ENCODE data around the gene POLR2I.
"Not testable (repeated sequence)": the region's sequence is repeated elsewhere in the genome, so short reads cannot be mapped to it uniquely, and the experiment has no call there.

POLR2I gene

DNA sequence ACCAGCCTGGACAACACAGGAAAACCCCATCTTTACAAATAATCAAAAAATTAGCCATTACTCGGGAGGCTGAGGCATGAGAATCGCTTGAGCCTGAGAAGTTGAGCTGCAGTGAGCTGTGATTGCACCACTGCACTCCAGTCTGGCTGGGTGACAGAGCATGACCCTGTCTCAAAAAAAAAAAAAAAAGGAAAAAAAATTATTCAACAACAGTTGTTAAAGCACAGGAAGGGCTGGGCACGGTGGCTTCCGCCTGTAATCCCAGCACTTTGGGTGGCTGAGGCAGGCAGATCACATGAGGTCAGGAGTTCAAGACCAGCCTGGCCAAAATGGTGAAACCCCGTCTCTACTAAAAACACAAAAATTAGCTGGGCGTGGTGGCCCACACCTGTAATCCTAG is 16.5 kb upstream of the POLR2I start:
- H3K27ac ChIP-seq (ENCODE audit: low read depth, low read length); H3K27me3 ChIP-seq (ENCODE audit: insufficient read depth, low read length); H3K36me3 ChIP-seq (ENCODE audit: insufficient read depth, low read length); H3K4me1 ChIP-seq (ENCODE audit: control insufficient read depth, insufficient read depth, low read length, unreplicated experiment); H3K4me3 ChIP-seq (ENCODE audit: low read depth, low read length); H2AFZ ChIP-seq (ENCODE audit: low read length, unreplicated experiment); H3K79me2 ChIP-seq (ENCODE audit: control insufficient read depth, insufficient read depth, low read length, unreplicated experiment): not testable (repeated sequence)

DNA sequence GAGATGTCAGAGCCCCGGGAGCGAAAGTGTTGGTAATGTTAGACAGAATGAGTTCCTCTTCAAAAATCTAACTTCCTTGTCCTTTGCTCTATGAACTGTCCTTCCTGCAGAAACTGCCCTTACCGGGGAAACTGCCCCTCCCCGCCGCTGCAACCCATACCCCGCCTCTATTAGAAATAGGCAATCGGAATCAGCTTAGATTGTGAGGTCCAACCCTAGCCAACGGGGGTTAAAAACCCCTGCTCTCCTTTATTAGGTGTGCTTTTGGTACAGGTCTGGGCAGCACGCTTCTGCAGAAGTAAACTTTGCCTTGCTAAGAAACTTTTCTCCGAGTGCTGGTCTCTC is 13.7 kb upstream of the POLR2I start:
- Histone ChIP-seq H3K4me3 (ENCODE audit: low read depth, low read length) (peak overlapping the region; percentile 69), H3K4me1 (ENCODE audit: control insufficient read depth, insufficient read depth, low read length, unreplicated experiment) (no peaks in the 10 kb centered on the region), H3K36me3 (ENCODE audit: insufficient read depth, low read length) (no peaks in the 10 kb centered on the region), H3K27me3 (ENCODE audit: insufficient read depth, low read length) (no peaks in the 10 kb centered on the region), H3K79me2 (ENCODE audit: control insufficient read depth, insufficient read depth, low read length, unreplicated experiment) (no peaks in the 10 kb centered on the region), H2AFZ (ENCODE audit: low read length, unreplicated experiment) (peak overlapping the region; percentile 65), H3K27ac (ENCODE audit: low read depth, low read length) (peak overlapping the region; percentile 42)

DNA sequence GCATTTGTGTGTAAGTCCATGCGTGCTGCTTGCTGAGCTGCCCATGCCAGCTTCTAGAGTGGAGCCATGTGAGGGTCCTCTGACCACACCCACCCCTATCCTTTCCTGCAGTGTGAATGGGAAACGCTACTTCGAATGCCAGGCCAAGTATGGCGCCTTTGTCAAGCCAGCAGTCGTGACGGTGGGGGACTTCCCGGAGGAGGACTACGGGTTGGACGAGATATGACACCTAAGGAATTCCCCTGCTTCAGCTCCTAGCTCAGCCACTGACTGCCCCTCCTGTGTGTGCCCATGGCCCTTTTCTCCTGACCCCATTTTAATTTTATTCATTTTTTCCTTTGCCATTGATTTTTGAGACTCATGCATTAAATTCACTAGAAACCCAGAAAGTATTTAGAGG is 10.9 kb upstream of the POLR2I start:
- Histone ChIP-seq H3K27ac (ENCODE audit: low read depth, low read length) (no peak overlapping the region), H3K36me3 (ENCODE audit: insufficient read depth, low read length) (no peaks in the 10 kb centered on the region), H3K27me3 (ENCODE audit: insufficient read depth, low read length) (no peaks in the 10 kb centered on the region), H2AFZ (ENCODE audit: low read length, unreplicated experiment) (no peak overlapping the region), H3K79me2 (ENCODE audit: control insufficient read depth, insufficient read depth, low read length, unreplicated experiment) (no peaks in the 10 kb centered on the region), H3K4me3 (ENCODE audit: low read depth, low read length) (no peak overlapping the region), H3K4me1 (ENCODE audit: control insufficient read depth, insufficient read depth, low read length, unreplicated experiment) (no peaks in the 10 kb centered on the region)

DNA sequence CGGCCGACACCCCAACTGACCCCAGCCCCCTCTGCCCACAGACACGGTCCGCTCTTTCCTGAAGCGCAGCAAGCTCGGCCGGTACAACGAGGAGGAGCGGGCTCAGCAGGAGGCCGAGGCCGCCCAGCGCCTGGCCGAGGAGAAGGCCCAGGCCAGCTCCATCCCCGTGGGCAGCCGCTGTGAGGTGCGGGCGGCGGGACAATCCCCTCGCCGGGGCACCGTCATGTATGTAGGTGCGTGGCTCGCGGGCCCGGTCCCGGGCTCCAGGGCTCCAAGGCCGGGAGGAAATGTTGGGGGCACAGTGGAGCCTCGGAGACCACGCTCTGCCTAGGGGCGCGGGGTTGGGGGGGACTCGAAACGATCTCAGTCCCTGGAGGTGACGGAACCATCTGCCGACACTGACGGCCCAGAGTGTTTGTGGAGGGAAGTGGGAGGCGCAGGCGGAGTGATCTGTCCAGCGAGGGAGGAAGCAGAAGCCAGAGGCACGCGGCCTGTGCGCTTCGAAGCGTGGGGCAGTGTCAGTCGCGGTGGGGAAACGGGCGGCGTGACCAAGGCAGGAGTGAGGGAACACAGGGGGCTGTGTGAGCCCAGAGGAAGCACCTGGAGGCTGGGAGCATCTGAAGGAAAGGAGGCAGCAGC is 6.9 kb upstream of the POLR2I start:
- Histone ChIP-seq H3K27me3 (ENCODE audit: insufficient read depth, low read length) (no peaks in the 10 kb centered on the region), H3K36me3 (ENCODE audit: insufficient read depth, low read length) (no peaks in the 10 kb centered on the region), H3K79me2 (ENCODE audit: control insufficient read depth, insufficient read depth, low read length, unreplicated experiment) (peaks cover 3% of the 10 kb centered on the region), H3K4me1 (ENCODE audit: control insufficient read depth, insufficient read depth, low read length, unreplicated experiment) (no peaks in the 10 kb centered on the region), H2AFZ (ENCODE audit: low read length, unreplicated experiment) (no peak overlapping the region), H3K4me3 (ENCODE audit: low read depth, low read length) (no peak overlapping the region), H3K27ac (ENCODE audit: low read depth, low read length) (no peak overlapping the region)

DNA sequence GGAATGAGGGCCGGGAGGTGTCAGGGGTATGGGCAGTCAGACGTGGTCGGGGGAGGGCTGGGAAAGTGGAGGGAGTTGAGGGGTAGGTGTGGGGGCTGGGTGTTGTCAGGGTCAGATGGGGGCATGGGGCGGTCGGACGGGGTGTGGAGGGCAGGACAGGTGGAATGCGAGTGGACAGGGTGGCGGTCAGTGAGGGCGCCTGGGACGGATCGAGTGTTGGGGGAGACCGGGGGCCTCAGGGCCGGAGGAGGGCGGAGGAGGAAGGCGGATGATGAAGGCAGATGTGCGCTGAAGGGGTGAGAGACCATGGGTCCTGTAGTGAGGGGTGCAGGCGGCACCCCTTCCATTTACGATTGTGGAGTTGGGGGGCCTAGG is 6.3 kb upstream of the POLR2I start:
- no peak overlapping the region for H2AFZ ChIP-seq (ENCODE audit: low read length, unreplicated experiment)
- H3K4me3 ChIP-seq (ENCODE audit: low read depth, low read length), result no peak overlapping the region
- no peaks in the 10 kb centered on the region for H3K36me3 ChIP-seq (ENCODE audit: insufficient read depth, low read length)
- peaks cover 8% of the 10 kb centered on the region for H3K79me2 ChIP-seq (ENCODE audit: control insufficient read depth, insufficient read depth, low read length, unreplicated experiment)
- H3K27ac ChIP-seq (ENCODE audit: low read depth, low read length), result no peak overlapping the region
- no peaks in the 10 kb centered on the region for H3K27me3 ChIP-seq (ENCODE audit: insufficient read depth, low read length)
- peaks cover 4% of the 10 kb centered on the region for H3K4me1 ChIP-seq (ENCODE audit: control insufficient read depth, insufficient read depth, low read length, unreplicated experiment)

DNA sequence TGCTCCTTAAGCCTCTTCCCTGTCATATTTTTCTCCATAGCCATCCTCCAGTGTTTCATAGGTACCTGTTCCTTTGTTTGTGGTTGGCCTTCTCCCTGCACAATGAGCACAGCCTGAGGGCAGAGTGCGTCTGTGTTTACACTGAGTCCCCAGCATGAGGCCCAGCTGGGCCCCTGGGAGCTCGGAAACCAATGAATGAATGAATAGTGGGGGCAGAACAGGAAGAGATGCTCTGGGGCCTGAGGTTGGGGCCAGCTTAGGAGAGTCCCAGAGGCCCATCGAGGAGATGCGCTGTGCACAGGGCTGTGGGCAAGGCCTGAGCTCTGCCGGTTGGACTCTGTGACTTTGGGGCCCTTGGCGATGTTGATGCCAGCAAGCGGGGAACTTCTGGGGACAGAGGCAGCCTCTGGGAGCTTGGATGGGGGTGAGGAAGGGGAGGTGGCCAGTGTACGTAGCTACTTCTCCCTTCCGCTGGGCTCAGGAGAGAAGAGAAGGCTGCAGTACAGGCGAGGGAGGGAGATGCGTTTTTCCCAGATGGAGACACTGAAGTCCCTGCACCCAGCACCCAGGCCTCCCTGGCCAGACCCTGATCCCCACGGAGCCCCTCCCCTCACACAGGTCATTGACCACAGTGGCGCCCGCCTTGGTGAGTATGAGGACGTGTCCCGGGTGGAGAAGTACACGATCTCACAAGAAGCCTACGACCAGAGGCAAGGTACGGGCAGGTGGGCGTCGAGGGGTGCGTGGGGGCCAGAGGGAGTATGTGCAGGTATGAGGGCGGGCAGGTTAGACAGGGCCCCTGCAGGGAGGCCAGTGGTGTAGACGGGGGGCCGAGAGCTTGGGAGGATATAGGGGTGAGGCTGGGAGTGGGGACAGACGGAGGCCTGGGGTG is 5.7 kb upstream of the POLR2I start:
- no peaks in the 10 kb centered on the region for H3K36me3 ChIP-seq (ENCODE audit: insufficient read depth, low read length)
- peaks cover 8% of the 10 kb centered on the region for H3K79me2 ChIP-seq (ENCODE audit: control insufficient read depth, insufficient read depth, low read length, unreplicated experiment)
- no peak overlapping the region for H3K4me3 ChIP-seq (ENCODE audit: low read depth, low read length)
- no peak overlapping the region for H2AFZ ChIP-seq (ENCODE audit: low read length, unreplicated experiment)
- peaks cover 4% of the 10 kb centered on the region for H3K4me1 ChIP-seq (ENCODE audit: control insufficient read depth, insufficient read depth, low read length, unreplicated experiment)
- H3K27me3 ChIP-seq (ENCODE audit: insufficient read depth, low read length), result no peaks in the 10 kb centered on the region
- no peak overlapping the region for H3K27ac ChIP-seq (ENCODE audit: low read depth, low read length)

DNA sequence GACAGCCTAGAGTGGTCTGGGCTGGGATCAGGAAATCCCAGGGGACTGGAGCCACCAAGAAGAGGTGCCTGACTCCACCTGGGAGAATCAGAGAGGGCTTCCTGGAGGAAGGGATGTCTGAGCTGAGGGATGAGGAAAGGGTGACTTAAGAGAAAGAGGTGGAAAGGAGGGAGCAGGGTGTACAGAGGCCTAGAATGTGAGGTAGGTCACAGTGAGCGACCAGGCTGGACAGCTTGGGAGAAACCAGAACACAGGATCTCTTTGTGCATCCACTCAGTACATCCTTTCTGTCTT is 1.6 kb upstream of the POLR2I start:
- H3K36me3 ChIP-seq (ENCODE audit: insufficient read depth, low read length), result no peaks in the 10 kb centered on the region
- H3K4me3 ChIP-seq (ENCODE audit: low read depth, low read length), result peak overlapping the region; percentile 93
- no peaks in the 10 kb centered on the region for H3K27me3 ChIP-seq (ENCODE audit: insufficient read depth, low read length)
- H3K27ac ChIP-seq (ENCODE audit: low read depth, low read length), result no peak overlapping the region
- H2AFZ ChIP-seq (ENCODE audit: low read length, unreplicated experiment), result no peak overlapping the region
- peaks cover 8% of the 10 kb centered on the region for H3K79me2 ChIP-seq (ENCODE audit: control insufficient read depth, insufficient read depth, low read length, unreplicated experiment)
- peaks cover 4% of the 10 kb centered on the region for H3K4me1 ChIP-seq (ENCODE audit: control insufficient read depth, insufficient read depth, low read length, unreplicated experiment)

DNA sequence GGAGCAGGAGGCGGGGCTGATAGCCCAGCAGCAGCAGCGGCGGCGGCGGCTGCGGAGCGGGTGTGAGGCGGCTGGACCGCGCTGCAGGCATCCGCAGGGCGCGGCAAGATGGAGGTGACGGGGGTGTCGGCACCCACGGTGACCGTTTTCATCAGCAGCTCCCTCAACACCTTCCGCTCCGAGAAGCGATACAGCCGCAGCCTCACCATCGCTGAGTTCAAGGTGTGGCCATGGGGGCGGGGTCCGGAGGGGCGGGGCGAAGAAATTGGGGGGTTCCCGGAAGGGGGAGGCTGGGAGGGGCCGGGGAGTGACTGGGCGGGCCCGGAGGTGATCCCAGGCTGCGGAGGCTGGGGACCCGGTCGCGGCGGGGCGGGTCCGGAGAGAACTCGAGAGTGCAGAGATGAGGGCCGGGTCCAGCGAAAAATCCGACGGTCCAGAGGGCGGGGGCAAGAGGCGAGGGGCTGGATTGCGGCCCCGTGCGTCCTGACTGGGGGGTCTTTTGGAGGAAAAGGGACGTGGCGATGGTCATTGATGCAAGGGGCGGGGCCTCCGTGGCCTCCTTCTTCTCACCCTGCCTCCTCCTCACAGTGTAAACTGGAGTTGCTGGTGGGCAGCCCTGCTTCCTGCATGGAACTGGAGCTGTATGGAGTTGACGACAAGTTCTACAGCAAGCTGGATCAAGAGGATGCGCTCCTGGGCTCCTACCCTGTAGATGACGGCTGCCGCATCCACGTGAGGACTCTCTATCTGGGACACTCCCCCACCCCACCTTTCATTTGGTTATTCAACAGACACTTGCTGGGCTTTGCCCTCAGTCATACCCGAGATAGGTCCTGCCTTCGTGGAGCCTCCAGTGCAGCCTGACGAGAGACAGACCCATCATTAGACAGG is 1.0 kb upstream of the POLR2I start, which contains the start of gene TBCB:
TSS of gene TBCB (plus strand) at position 16 of the 891 bp plus-strand sequence. CDS start at position 109, 93 bp downstream.
- Histone ChIP-seq H3K27ac (ENCODE audit: low read depth, low read length) (peak within 1 kb of the TSS; percentile 61), H2AFZ (ENCODE audit: low read length, unreplicated experiment) (peak within 1 kb of the TSS; percentile 65), H3K36me3 (ENCODE audit: insufficient read depth, low read length) (no peaks in the 10 kb centered on the region), H3K4me1 (ENCODE audit: control insufficient read depth, insufficient read depth, low read length, unreplicated experiment) (peaks cover 4% of the 10 kb centered on the region), H3K27me3 (ENCODE audit: insufficient read depth, low read length) (no peaks in the 10 kb centered on the region), H3K79me2 (ENCODE audit: control insufficient read depth, insufficient read depth, low read length, unreplicated experiment) (peaks cover 8% of the 10 kb centered on the region), H3K4me3 (ENCODE audit: low read depth, low read length) (peak within 1 kb of the TSS; percentile 93)

DNA sequence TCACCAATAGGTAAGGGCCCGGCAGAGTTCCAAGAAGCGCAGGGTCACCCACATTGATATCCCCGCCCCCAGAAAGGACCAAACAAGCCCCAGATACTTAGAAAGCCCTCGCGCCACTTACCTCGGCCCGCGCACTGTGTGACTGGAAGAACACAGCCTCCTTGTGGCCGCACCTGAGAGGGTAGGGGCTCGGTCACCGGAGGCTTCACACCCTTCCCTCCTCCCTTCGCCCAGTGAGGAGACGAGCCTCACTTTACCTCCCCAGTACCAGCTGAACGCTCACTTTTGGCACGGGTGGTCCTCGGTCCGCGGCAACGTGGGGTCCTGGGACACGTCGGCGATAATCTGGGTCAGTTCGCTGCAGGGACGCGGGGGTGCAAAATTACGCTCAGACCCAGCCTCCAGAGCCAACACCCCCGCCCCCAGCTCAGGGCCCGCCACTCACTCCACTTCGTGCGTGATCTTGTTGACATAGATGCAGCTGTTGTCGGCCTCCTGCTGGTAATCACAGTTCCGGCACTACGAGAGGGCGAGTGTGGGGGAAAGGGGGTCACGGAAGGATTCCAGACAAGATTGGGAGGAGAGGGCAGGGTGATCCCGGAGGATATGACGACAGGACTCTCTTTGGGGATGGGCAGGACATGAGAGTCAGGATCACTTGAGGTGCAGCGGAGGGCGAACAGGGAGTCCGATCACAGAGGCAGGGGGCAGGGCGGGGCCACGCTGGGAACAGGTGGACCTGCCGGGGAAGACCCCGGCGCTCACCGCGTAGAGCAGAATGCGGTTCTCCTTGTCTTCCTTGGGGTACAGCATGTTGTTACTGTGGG is 568 bp downstream of the POLR2I start:
- peak overlapping the region; percentile 93 for H3K4me3 ChIP-seq (ENCODE audit: low read depth, low read length)
- peaks cover 4% of the 10 kb centered on the region for H3K4me1 ChIP-seq (ENCODE audit: control insufficient read depth, insufficient read depth, low read length, unreplicated experiment)
- H2AFZ ChIP-seq (ENCODE audit: low read length, unreplicated experiment), result peak overlapping the region; percentile 65
- peaks cover 8% of the 10 kb centered on the region for H3K79me2 ChIP-seq (ENCODE audit: control insufficient read depth, insufficient read depth, low read length, unreplicated experiment)
- H3K36me3 ChIP-seq (ENCODE audit: insufficient read depth, low read length), result no peaks in the 10 kb centered on the region
- no peaks in the 10 kb centered on the region for H3K27me3 ChIP-seq (ENCODE audit: insufficient read depth, low read length)
- H3K27ac ChIP-seq (ENCODE audit: low read depth, low read length), result peak overlapping the region; percentile 61

DNA sequence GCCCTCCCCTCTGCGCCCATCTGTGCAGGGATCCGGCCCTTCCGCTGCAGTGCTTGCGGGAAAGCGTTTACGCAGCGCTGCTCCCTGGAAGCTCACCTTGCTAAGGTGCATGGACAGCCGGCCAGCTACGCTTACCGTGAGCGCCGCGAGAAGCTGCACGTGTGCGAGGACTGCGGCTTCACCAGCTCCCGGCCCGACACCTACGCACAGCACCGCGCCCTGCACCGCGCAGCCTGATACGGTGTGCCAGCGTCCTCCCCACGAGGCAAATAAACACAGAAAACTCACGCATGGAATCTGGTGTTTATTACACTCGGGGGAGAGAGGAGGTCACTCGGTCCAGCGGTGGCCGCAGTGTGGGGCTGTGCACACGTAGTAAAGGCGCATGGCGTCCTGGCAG is 1.2 kb downstream of the POLR2I start:
- H3K4me1 ChIP-seq (ENCODE audit: control insufficient read depth, insufficient read depth, low read length, unreplicated experiment), result peaks cover 4% of the 10 kb centered on the region
- H3K79me2 ChIP-seq (ENCODE audit: control insufficient read depth, insufficient read depth, low read length, unreplicated experiment), result peaks cover 8% of the 10 kb centered on the region
- no peaks in the 10 kb centered on the region for H3K36me3 ChIP-seq (ENCODE audit: insufficient read depth, low read length)
- peak overlapping the region; percentile 93 for H3K4me3 ChIP-seq (ENCODE audit: low read depth, low read length)
- no peak overlapping the region for H2AFZ ChIP-seq (ENCODE audit: low read length, unreplicated experiment)
- H3K27me3 ChIP-seq (ENCODE audit: insufficient read depth, low read length), result no peaks in the 10 kb centered on the region
- H3K27ac ChIP-seq (ENCODE audit: low read depth, low read length), result no peak overlapping the region
